Measurements from ENCODE around the gene SLC4A8. TPM values are rescaled to one million over a fixed set of nuclear protein-coding genes. Genes with fewer than 3 reads are reported as not detected.

SLC4A8 gene
- total RNA-seq, 4 donors from 2014 or later = 0.04 to 0.22 (median 0.15) TPM

DNA sequence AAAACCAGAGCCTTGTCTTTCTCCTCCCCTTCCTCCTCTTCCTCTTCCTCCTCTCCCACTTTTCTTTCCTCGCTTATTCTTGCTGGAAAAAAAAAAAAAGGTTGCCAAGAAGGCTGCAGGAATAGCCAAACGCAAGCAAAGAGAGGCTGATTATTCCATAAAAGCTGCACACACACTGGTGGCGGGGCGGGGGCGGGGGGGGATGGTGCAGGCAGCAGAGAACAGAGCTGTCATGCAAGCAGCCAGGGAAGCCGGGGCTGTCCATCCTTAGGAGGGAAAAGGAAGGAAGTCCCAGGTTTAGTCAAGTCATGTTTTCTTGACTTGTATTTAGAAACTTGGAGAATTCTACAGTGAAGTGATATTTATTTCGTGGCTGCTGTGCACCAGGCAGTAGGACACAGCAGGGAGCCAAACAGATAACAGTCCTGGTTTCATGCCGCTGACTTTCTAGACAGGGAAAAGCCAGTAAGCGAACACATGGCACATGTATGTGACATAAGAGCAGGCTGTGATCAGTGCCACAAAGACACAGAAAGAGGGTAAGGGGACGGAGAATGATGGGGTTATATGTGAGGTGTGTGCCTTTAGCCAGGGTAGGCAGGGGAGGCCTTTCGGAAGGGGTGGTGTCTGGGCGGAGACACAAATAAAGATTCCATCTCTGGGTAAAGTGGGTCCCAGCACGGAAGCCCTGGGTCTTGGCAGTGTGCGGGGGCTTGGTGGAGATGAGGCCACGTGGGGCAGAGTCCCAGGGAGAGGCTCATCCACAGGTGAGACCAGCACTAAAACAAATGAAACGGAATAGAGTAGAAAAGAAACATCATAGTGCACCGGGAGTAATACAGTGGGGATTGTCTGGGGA is 109.8 kb downstream of the SLC4A8 start:
- intact Hi-C loops (cut with DNase I) = loop anchor here (10.0 kb wide), 1 partner anchor 280 kb away; a partner anchor contains a TSS
- 55 to 58% methylated on average over 17 of the region's 17 CpGs for WGBS, 2 donors
- peaks cover 0 to 8% (median 0%) of the 10 kb centered on the region in 3 donors for H3K4me1 ChIP-seq
- TF ChIP-seq, protein P1, sequence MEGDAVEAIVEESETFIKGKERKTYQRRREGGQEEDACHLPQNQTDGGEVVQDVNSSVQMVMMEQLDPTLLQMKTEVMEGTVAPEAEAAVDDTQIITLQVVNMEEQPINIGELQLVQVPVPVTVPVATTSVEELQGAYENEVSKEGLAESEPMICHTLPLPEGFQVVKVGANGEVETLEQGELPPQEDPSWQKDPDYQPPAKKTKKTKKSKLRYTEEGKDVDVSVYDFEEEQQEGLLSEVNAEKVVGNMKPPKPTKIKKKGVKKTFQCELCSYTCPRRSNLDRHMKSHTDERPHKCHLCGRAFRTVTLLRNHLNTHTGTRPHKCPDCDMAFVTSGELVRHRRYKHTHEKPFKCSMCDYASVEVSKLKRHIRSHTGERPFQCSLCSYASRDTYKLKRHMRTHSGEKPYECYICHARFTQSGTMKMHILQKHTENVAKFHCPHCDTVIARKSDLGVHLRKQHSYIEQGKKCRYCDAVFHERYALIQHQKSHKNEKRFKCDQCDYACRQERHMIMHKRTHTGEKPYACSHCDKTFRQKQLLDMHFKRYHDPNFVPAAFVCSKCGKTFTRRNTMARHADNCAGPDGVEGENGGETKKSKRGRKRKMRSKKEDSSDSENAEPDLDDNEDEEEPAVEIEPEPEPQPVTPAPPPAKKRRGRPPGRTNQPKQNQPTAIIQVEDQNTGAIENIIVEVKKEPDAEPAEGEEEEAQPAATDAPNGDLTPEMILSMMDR (IDR thresholded peaks at IDR 0.05) = no peak
- TF ChIP-seq POLR2A (IDR thresholded peaks at IDR 0.05) = no peak
- H3K27ac ChIP-seq = no peak overlapping the region
- no peaks in the 10 kb centered on the region for H3K36me3 ChIP-seq
- no peak for DNase-seq
- no peaks in the 10 kb centered on the region for H3K9me3 ChIP-seq
- peaks cover 0 to 74% (median 0%) of the 10 kb centered on the region in 4 donors for H3K27me3 ChIP-seq
- H3K4me3 ChIP-seq = no peak overlapping the region

DNA sequence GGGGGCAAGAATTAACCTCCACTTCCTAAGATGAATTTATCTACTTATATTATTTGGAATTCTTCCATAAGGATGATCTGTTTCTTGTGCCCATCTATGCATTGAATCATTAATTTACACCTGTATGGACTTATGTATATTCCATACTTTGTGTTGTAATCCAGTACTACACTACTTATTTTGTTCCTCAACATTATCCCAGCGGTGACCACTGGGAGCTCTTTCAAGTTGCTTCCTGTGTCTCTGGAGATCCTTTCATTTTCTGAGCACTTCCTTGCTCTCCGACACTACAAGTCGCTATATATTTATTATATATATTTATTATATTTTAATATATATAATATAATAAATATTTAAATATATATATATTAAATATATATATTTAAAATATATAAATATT is 111.5 kb downstream of the SLC4A8 start:
- WGBS, 2 donors = 81 to 85% methylated on average over 3 of the region's 3 CpGs
- H3K27ac ChIP-seq = no peak overlapping the region
- TF ChIP-seq, protein P1 (IDR thresholded peaks at IDR 0.05) = no peak
- TF ChIP-seq POLR2A (IDR thresholded peaks at IDR 0.05) = no peak
- DNase-seq = no peak
- peaks cover 0 to 66% (median 0%) of the 10 kb centered on the region in 4 donors for H3K27me3 ChIP-seq
- H3K4me1 ChIP-seq = peaks cover 0 to 8% (median 0%) of the 10 kb centered on the region in 3 donors
- H3K4me3 ChIP-seq = no peak overlapping the region
- no peaks in the 10 kb centered on the region for H3K36me3 ChIP-seq
- intact Hi-C loops (cut with DNase I) = loop anchor here (10.0 kb wide), 1 partner anchor 279 kb away; a partner anchor contains a TSS
- H3K9me3 ChIP-seq = no peaks in the 10 kb centered on the region

DNA sequence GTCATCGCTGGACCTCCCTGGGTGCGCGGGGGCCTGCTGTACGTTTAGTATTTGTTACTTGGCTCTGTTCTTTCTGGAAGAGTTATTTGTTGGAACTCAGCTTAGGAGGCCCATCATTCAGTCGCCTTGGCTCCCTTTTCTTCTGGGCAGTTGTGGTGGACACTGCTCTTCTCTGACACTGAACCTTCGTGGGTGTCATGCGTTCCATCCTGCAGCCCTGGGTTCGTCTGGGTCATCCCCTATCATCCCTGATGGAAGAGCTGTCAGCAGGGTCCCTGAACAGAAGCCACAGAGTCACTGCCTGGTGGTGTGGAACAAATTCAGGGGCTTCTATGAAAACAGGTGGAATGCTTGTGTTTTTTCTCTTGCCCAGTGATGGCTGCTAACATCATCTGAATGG is 113.5 kb downstream of the SLC4A8 start:
- Histone ChIP-seq H3K4me3 (no peak overlapping the region), H3K27ac (no peak overlapping the region), H3K36me3 (no peaks in the 10 kb centered on the region), H3K4me1 (no peaks in the 10 kb centered on the region), H3K9me3 (no peaks in the 10 kb centered on the region), H3K27me3 (peaks cover 0 to 48% (median 0%) of the 10 kb centered on the region in 4 donors)
- 82 to 84% methylated on average over 8 of the region's 8 CpGs for WGBS, 2 donors
- intact Hi-C loops (cut with DNase I) = loop anchor here (10.0 kb wide), 1 partner anchor 277 kb away; a partner anchor contains a TSS
- TF ChIP-seq, protein P1 (IDR thresholded peaks at IDR 0.05) = no peak
- TF ChIP-seq POLR2A (IDR thresholded peaks at IDR 0.05) = no peak
- DNase-seq = no peak

DNA sequence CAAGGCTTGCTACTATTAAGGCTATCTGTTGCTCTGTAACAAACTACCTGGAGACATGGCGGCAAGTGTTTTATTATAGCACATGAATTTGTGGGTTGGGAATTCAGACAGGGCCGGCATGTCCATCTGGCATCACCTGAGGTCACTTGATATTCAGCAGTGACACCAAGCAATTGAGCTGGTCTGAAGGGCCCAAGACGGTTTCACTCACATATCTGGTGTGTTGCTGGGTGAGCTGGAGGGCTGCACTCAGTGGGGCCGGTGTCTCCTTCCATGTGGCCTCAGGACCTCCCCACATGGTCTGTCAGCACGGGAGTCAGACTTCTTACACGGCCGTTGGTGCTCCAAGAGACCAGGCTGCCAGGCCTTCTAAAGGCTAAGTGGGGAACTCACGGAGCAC is 114.0 kb downstream of the SLC4A8 start:
- peaks cover 0 to 47% (median 0%) of the 10 kb centered on the region in 4 donors for H3K27me3 ChIP-seq
- WGBS, 2 donors = 80 to 86% methylated on average over 4 to 8 of the region's 8 CpGs
- no peaks in the 10 kb centered on the region for H3K9me3 ChIP-seq
- no peak overlapping the region for H3K4me3 ChIP-seq
- TF ChIP-seq POLR2A (IDR thresholded peaks at IDR 0.05) = no peak
- TF ChIP-seq, protein P1 (IDR thresholded peaks at IDR 0.05) = no peak
- H3K4me1 ChIP-seq = no peaks in the 10 kb centered on the region
- no peaks in the 10 kb centered on the region for H3K36me3 ChIP-seq
- no peak overlapping the region for H3K27ac ChIP-seq
- no peak for DNase-seq
- intact Hi-C loops (cut with DNase I) = loop anchor here (10.0 kb wide), 1 partner anchor 276 kb away; a partner anchor contains a TSS

DNA sequence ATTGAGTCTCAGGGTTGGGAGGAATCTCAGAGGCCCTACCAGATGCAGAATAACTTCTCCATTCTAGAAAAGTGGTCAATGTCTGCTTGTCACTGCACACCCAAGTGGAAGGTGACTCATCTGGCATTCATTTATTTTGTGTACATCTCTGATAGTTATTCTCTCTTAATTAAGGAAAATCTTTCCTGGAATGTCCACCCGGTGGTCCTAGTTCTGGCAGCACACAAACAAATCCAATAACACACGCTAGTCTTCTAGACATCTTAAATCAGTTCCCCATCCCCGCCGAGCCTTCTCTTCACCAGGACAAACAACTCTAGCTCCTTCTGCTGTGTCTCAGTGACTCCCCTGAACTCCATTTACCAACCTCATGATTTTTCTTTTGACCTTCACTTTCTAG is 116.4 kb downstream of the SLC4A8 start:
- no peak for DNase-seq
- Histone ChIP-seq H3K4me3 (no peak overlapping the region), H3K27ac (no peak overlapping the region), H3K9me3 (no peaks in the 10 kb centered on the region), H3K36me3 (no peaks in the 10 kb centered on the region), H3K4me1 (no peaks in the 10 kb centered on the region), H3K27me3 (peaks cover 0 to 49% (median 0%) of the 10 kb centered on the region in 4 donors)
- WGBS, 2 donors = 74 to 80% methylated on average over 4 of the region's 4 CpGs
- intact Hi-C loops (cut with DNase I) = no loop called here
- TF ChIP-seq POLR2A (IDR thresholded peaks at IDR 0.05) = no peak
- TF ChIP-seq, protein P1 (IDR thresholded peaks at IDR 0.05) = no peak

All from esophagus squamous epithelium (tissue), 5 donors.